Activated CD8-positive, alpha-beta T cell treated with anti-CD3 and anti-CD28 coated beads for 36 hours (primary cell): ENCODE results near the gene SFTA2. TPM values are rescaled to one million over a fixed set of nuclear protein-coding genes. Genes with fewer than 3 reads are reported as not detected.
A peak's percentile ranks its signal among the peaks of the same experiment; 100 is the strongest.

ENCODE experiments used
- ATAC-seq: fragments of 200-7000 bp; cut with Tn5 transposase; one replicate; pipeline ENCODE4 v1.10.0; 2021; ENCODE audit warnings: mild to moderate bottlenecking, moderate library complexity
- CTCF ChIA-PET: fragments of 350-600 bp; sonication (Branson Sonifier 250); formaldehyde crosslinking; loops from one replicate; lab custom pipeline; 2021; ENCODE audit warnings: antibody characterized with exemption; lab: Charles Lee
- POLR2A ChIA-PET: fragments of 350-600 bp; sonication (Branson Sonifier 250); formaldehyde crosslinking; loops from one replicate; lab custom pipeline; 2021; ENCODE audit warnings: antibody characterized with exemption; lab: Charles Lee
- DNase-seq: peaks from one replicate; pipeline ENCODE4 v3.0.0-alpha.2; 2020
- H3K27ac Mint-ChIP-seq: one replicate; pipeline ENCODE4 v1.8.0; 2021; ENCODE audit warnings: mild to moderate bottlenecking, mixed read lengths
- H3K27me3 Mint-ChIP-seq: one replicate; pipeline ENCODE4 v1.8.0; 2021; ENCODE audit warnings: mixed read lengths
- H3K36me3 Mint-ChIP-seq: one replicate; pipeline ENCODE4 v1.8.0; 2021; ENCODE audit warnings: low read depth, mixed read lengths
- H3K4me1 Mint-ChIP-seq: one replicate; pipeline ENCODE4 v1.8.0; 2021; ENCODE audit warnings: low read depth, mixed read lengths
- H3K4me3 Mint-ChIP-seq: one replicate; pipeline ENCODE4 v1.8.0; 2021; ENCODE audit warnings: mild to moderate bottlenecking, moderate library complexity, mixed read lengths
- H3K9me3 Mint-ChIP-seq: one replicate; pipeline ENCODE4 v1.8.0; 2021; ENCODE audit warnings: mixed read lengths
- CTCF ChIP-seq: fragments of 200-600 bp; IDR thresholded peaks from one replicate; pipeline ENCODE4 v1.8.0; 2022; ENCODE audit warnings: antibody characterized with exemption, mild to moderate bottlenecking
- intact Hi-C: fragments of 100-400 bp; cut with micrococcal nuclease; formaldehyde crosslinking; loops from one replicate; pipeline ENCODE4 v1.10.0; 2022
- total RNA-seq, 2 experiments: library from RNA; stranded (reverse); gene quantifications; one replicate each; pipeline ENCODE4 v1.2.3, GENCODE V29; 2021

Gene SFTA2
- total RNA-seq, 2 experiments from 2014 or later: not detected

GRCh38 chr6:30964075-30964474 lies 32.1 kb upstream of the SFTA2 start:
- Mint-ChIP-seq H3K4me1 (peaks cover 9% of the 10 kb centered on the region), H3K4me3 (no peak overlapping the region), H3K27me3 (peaks cover 20% of the 10 kb centered on the region), H3K36me3 (no peaks in the 10 kb centered on the region), H3K27ac (no peak overlapping the region), H3K9me3 (no peaks in the 10 kb centered on the region)
- TF ChIP-seq CTCF: no peak
- ChIA-PET CTCF (no interaction called here), POLR2A (no interaction called here)
- DNase-seq (peak; percentile 45), ATAC-seq (peak; percentile 51)
- intact Hi-C loops: no loop called here

GRCh38 chr6:30963641-30964040 lies 31.7 kb upstream of the SFTA2 start:
- Mint-ChIP-seq H3K27ac (no peak overlapping the region), H3K27me3 (peaks cover 21% of the 10 kb centered on the region), H3K4me1 (peaks cover 9% of the 10 kb centered on the region), H3K36me3 (no peaks in the 10 kb centered on the region), H3K9me3 (no peaks in the 10 kb centered on the region), H3K4me3 (no peak overlapping the region)
- POLR2A ChIA-PET: no interaction called here
- TF ChIP-seq CTCF: no peak
- DNase-seq (no peak), ATAC-seq (no peak)
- CTCF ChIA-PET: no interaction called here
- intact Hi-C loops: no loop called here

- ChIA-PET CTCF (no interaction called here), POLR2A (no interaction called here)
- intact Hi-C loops: no loop called here
- peaks cover 27% of the 10 kb centered on the region for H3K27me3 Mint-ChIP-seq
- H3K4me3 Mint-ChIP-seq: no peak overlapping the region
- no peak for TF ChIP-seq CTCF
- H3K27ac Mint-ChIP-seq: no peak overlapping the region
- no peak for DNase-seq
- no peaks in the 10 kb centered on the region for H3K36me3 Mint-ChIP-seq
- H3K4me1 Mint-ChIP-seq: peaks cover 9% of the 10 kb centered on the region
- no peak for ATAC-seq
- H3K9me3 Mint-ChIP-seq: no peaks in the 10 kb centered on the region
Observed at GRCh38 chr6:30962716-30963115, 30.7 kb upstream of the SFTA2 start.

GRCh38 chr6:30960907-30961673 lies 29.1 kb upstream of the SFTA2 start:
- H3K27ac Mint-ChIP-seq: no peak overlapping the region
- H3K27me3 Mint-ChIP-seq: peaks cover 28% of the 10 kb centered on the region
- intact Hi-C loops: no loop called here
- DNase-seq (no peak), ATAC-seq (no peak)
- no peaks in the 10 kb centered on the region for H3K9me3 Mint-ChIP-seq
- TF ChIP-seq CTCF: no peak
- H3K36me3 Mint-ChIP-seq: no peaks in the 10 kb centered on the region
- CTCF ChIA-PET: interaction anchor here (0.7 kb wide), 1 partner anchor 16 kb away, joined by 3 read pairs; no protein-coding TSS in a partner anchor
- POLR2A ChIA-PET: interaction anchor here (0.7 kb wide), 1 partner anchor 15 kb away, joined by 3 read pairs; no protein-coding TSS in a partner anchor
- no peak overlapping the region for H3K4me3 Mint-ChIP-seq
- peaks cover 9% of the 10 kb centered on the region for H3K4me1 Mint-ChIP-seq

GRCh38 chr6:30957716-30958115 lies 25.7 kb upstream of the SFTA2 start:
- DNase-seq (no peak), ATAC-seq (no peak)
- intact Hi-C loops: no loop called here
- no peaks in the 10 kb centered on the region for H3K36me3 Mint-ChIP-seq
- peaks cover 23% of the 10 kb centered on the region for H3K27me3 Mint-ChIP-seq
- H3K9me3 Mint-ChIP-seq: no peaks in the 10 kb centered on the region
- H3K27ac Mint-ChIP-seq: no peak overlapping the region
- H3K4me3 Mint-ChIP-seq: no peak overlapping the region
- TF ChIP-seq CTCF: no peak
- H3K4me1 Mint-ChIP-seq: peaks cover 12% of the 10 kb centered on the region
- CTCF ChIA-PET: no interaction called here
- POLR2A ChIA-PET: no interaction called here
